GM12801 (cell line): ENCODE results near the gene TDRD9.

Experiments used
- CTCF ChIP-seq: IDR thresholded peaks from one replicate; pipeline ENCODE4 v1.5.1; 2011; ENCODE audit warnings: control low read depth; ENCODE audit not compliant: insufficient read length; ENCODE audit errors: extremely low read depth

TDRD9 gene

DNA sequence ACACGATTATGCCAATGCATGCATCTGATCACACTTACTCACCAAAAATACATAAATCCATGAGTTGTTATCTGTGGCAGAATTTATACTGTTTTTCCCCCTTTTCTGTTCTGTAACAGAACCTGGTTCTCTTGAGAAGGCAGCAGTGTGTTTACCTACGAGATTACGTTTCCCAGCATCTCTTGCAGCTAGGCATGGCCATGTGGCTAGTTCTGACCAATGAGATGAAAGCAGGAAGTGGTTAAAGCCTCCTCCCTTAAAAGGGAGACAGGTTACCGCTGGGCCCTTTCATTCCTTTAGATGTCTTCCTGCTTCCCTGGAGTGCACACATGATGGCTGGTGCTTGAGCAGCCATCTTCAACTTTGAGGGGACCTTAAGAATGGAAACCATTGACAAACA is 145.5 kb downstream of the TDRD9 start:
- no peak for TF ChIP-seq CTCF

- no peak for TF ChIP-seq CTCF
Measured at GRCh38 chr14:104075530-104076151, 147.4 kb downstream of the TDRD9 start.

- no peak for TF ChIP-seq CTCF
Measured at GRCh38 chr14:104076743-104077142, 148.5 kb downstream of the TDRD9 start.

DNA sequence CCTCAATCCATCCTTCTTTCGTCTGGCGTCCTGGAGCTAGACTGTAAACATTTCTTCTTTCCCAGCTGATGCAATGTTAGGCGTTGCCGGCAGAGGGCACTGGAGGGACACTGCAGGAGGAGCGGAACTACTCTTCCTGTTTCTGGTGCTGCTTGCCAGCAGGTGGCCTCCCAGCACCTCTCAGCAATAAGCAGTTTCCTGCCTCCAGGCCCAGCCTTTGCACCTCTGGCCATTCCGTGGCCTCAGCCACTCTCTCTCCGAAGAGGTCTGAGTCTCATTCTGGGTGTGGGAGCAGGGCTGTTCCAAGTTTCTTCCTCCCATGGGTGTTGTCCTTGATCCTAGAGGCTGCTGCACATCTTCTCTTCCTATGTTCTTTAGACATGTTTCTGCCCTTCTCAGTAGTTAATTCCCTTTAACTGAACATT is 149.8 kb downstream of the TDRD9 start:
- TF ChIP-seq CTCF, result peak; percentile 99

GRCh38 chr14:104080376-104081260 is 152.4 kb downstream of the TDRD9 start:
- no peak for TF ChIP-seq CTCF

- TF ChIP-seq CTCF, result no peak
Measured at GRCh38 chr14:104081261-104081835, 153.1 kb downstream of the TDRD9 start.

- TF ChIP-seq CTCF, result no peak
Measured at GRCh38 chr14:104081951-104082464, 153.8 kb downstream of the TDRD9 start.
